ENCODE measurements around the gene SDK2. TPM values are rescaled to one million over a fixed set of nuclear protein-coding genes. Genes with fewer than 3 reads are reported as not detected.

The SDK2 gene
- total and polyA plus RNA-seq, 3 experiments from 2014 or later = 0.35 to 0.54 (median 0.44) TPM

- Mint-ChIP-seq H3K4me1 (peaks cover 12 to 15% (median 13%) of the 10 kb centered on the region in 3 donors), H3K9me3 (no peaks in the 10 kb centered on the region), H3K4me3 (no peak overlapping the region), H3K36me3 (no peaks in the 10 kb centered on the region), H3K27ac (peak overlapping the region in 1 of 8 donors; percentile 18), H3K27me3 (peaks cover 2 to 6% of the 10 kb centered on the region in 2 donors)
- H3K27me3 ChIP-seq (ENCODE audit: insufficient read depth, low read length, poor library complexity, severe bottlenecking) = no peaks in the 10 kb centered on the region
- no peak overlapping the region for H3K27ac ChIP-seq (ENCODE audit: low read depth, low read length)
- ChIA-PET POLR2A (no interaction called here), CTCF (no interaction called here)
- no peaks in the 10 kb centered on the region for H3K9me3 ChIP-seq (ENCODE audit: low read length)
- no peak overlapping the region for H3K4me3 ChIP-seq (ENCODE audit: low read length)
- H3K36me3 ChIP-seq (ENCODE audit: insufficient read depth, low read length) = no peaks in the 10 kb centered on the region
- H3K4me1 ChIP-seq (ENCODE audit: insufficient read depth, low read length) = no peaks in the 10 kb centered on the region
- DNase-seq = no peak
These were observed 354.5 kb downstream of the SDK2 start for GRCh38 chr17:73289549-73290254.

- ChIA-PET CTCF (no interaction called here), POLR2A (no interaction called here)
- H3K27ac Mint-ChIP-seq = peak overlapping the region in 1 of 8 donors; percentile 94
- no peaks in the 10 kb centered on the region for H3K36me3 Mint-ChIP-seq
- no peak overlapping the region for H3K4me3 ChIP-seq (ENCODE audit: low read length)
- H3K27me3 Mint-ChIP-seq = peaks cover 2 to 6% of the 10 kb centered on the region in 2 donors
- peaks cover 12 to 15% (median 13%) of the 10 kb centered on the region in 3 donors for H3K4me1 Mint-ChIP-seq
- H3K9me3 Mint-ChIP-seq = no peaks in the 10 kb centered on the region
- no peaks in the 10 kb centered on the region for H3K9me3 ChIP-seq (ENCODE audit: low read length)
- no peak overlapping the region for H3K4me3 Mint-ChIP-seq
- H3K4me1 ChIP-seq (ENCODE audit: insufficient read depth, low read length) = no peaks in the 10 kb centered on the region
- H3K27ac ChIP-seq (ENCODE audit: low read depth, low read length) = no peak overlapping the region
- no peak for DNase-seq
- H3K36me3 ChIP-seq (ENCODE audit: insufficient read depth, low read length) = no peaks in the 10 kb centered on the region
- H3K27me3 ChIP-seq (ENCODE audit: insufficient read depth, low read length, poor library complexity, severe bottlenecking) = no peaks in the 10 kb centered on the region
These were observed 355.5 kb downstream of the SDK2 start for GRCh38 chr17:73288534-73289302.

- Histone ChIP-seq H3K36me3 (ENCODE audit: insufficient read depth, low read length) (no peaks in the 10 kb centered on the region), H3K27ac (ENCODE audit: low read depth, low read length) (no peak overlapping the region), H3K4me3 (ENCODE audit: low read length) (no peak overlapping the region), H3K27me3 (ENCODE audit: insufficient read depth, low read length, poor library complexity, severe bottlenecking) (no peaks in the 10 kb centered on the region), H3K9me3 (ENCODE audit: low read length) (no peaks in the 10 kb centered on the region), H3K4me1 (ENCODE audit: insufficient read depth, low read length) (no peaks in the 10 kb centered on the region)
- peaks cover 12 to 15% (median 13%) of the 10 kb centered on the region in 3 donors for H3K4me1 Mint-ChIP-seq
- H3K27me3 Mint-ChIP-seq = peaks cover 2 to 6% of the 10 kb centered on the region in 2 donors
- no peak overlapping the region for H3K4me3 Mint-ChIP-seq
- CTCF ChIA-PET = no interaction called here
- H3K36me3 Mint-ChIP-seq = no peaks in the 10 kb centered on the region
- POLR2A ChIA-PET = no interaction called here
- DNase-seq = no peak
- no peaks in the 10 kb centered on the region for H3K9me3 Mint-ChIP-seq
- H3K27ac Mint-ChIP-seq = no peak overlapping the region
These were observed 357.4 kb downstream of the SDK2 start for GRCh38 chr17:73286863-73287296.

GRCh38 chr17:73285916-73286862 lies 358.1 kb downstream of the SDK2 start:
- Histone ChIP-seq H3K4me3 (ENCODE audit: low read length) (no peak overlapping the region), H3K27me3 (ENCODE audit: insufficient read depth, low read length, poor library complexity, severe bottlenecking) (no peaks in the 10 kb centered on the region), H3K36me3 (ENCODE audit: insufficient read depth, low read length) (no peaks in the 10 kb centered on the region), H3K27ac (ENCODE audit: low read depth, low read length) (no peak overlapping the region), H3K4me1 (ENCODE audit: insufficient read depth, low read length) (no peaks in the 10 kb centered on the region), H3K9me3 (ENCODE audit: low read length) (no peaks in the 10 kb centered on the region)
- H3K27me3 Mint-ChIP-seq = peaks cover 2 to 4% of the 10 kb centered on the region in 2 donors
- H3K27ac Mint-ChIP-seq = no peak overlapping the region
- ChIA-PET POLR2A (no interaction called here), CTCF (interaction anchor here (1.3 kb wide), 1 partner anchor 32 kb away, joined by 4 read pairs; no protein-coding TSS in a partner anchor)
- no peak overlapping the region for H3K4me3 Mint-ChIP-seq
- H3K36me3 Mint-ChIP-seq = no peaks in the 10 kb centered on the region
- H3K9me3 Mint-ChIP-seq = no peaks in the 10 kb centered on the region
- H3K4me1 Mint-ChIP-seq = peaks cover 9 to 11% (median 10%) of the 10 kb centered on the region in 3 donors
- no peak for DNase-seq

- H3K27ac ChIP-seq (ENCODE audit: low read depth, low read length) = no peak overlapping the region
- Mint-ChIP-seq H3K27me3 (peaks cover 2 to 3% of the 10 kb centered on the region in 2 donors), H3K27ac (no peak overlapping the region), H3K4me3 (no peak overlapping the region), H3K4me1 (peaks cover 4 to 5% (median 4%) of the 10 kb centered on the region in 3 donors), H3K9me3 (no peaks in the 10 kb centered on the region), H3K36me3 (no peaks in the 10 kb centered on the region)
- DNase-seq = no peak
- no peak overlapping the region for H3K4me3 ChIP-seq (ENCODE audit: low read length)
- no peaks in the 10 kb centered on the region for H3K9me3 ChIP-seq (ENCODE audit: low read length)
- CTCF ChIA-PET = interaction anchor here (1.3 kb wide), 1 partner anchor 31 kb away, joined by 4 read pairs; no protein-coding TSS in a partner anchor
- H3K36me3 ChIP-seq (ENCODE audit: insufficient read depth, low read length) = no peaks in the 10 kb centered on the region
- no peaks in the 10 kb centered on the region for H3K27me3 ChIP-seq (ENCODE audit: insufficient read depth, low read length, poor library complexity, severe bottlenecking)
- H3K4me1 ChIP-seq (ENCODE audit: insufficient read depth, low read length) = no peaks in the 10 kb centered on the region
- POLR2A ChIA-PET = no interaction called here
These were observed 358.7 kb downstream of the SDK2 start for GRCh38 chr17:73285603-73285908.

- no peaks in the 10 kb centered on the region for H3K4me1 Mint-ChIP-seq
- H3K27ac Mint-ChIP-seq = no peak overlapping the region
- no peak overlapping the region for H3K4me3 Mint-ChIP-seq
- Histone ChIP-seq H3K27ac (ENCODE audit: low read depth, low read length) (no peak overlapping the region), H3K9me3 (ENCODE audit: low read length) (no peaks in the 10 kb centered on the region), H3K4me1 (ENCODE audit: insufficient read depth, low read length) (no peaks in the 10 kb centered on the region), H3K27me3 (ENCODE audit: insufficient read depth, low read length, poor library complexity, severe bottlenecking) (no peaks in the 10 kb centered on the region), H3K4me3 (ENCODE audit: low read length) (no peak overlapping the region), H3K36me3 (ENCODE audit: insufficient read depth, low read length) (no peaks in the 10 kb centered on the region)
- no peaks in the 10 kb centered on the region for H3K36me3 Mint-ChIP-seq
- ChIA-PET POLR2A (no interaction called here), CTCF (interaction anchor here (1.3 kb wide), 1 partner anchor 31 kb away, joined by 4 read pairs; no protein-coding TSS in a partner anchor)
- H3K9me3 Mint-ChIP-seq = no peaks in the 10 kb centered on the region
- no peaks in the 10 kb centered on the region for H3K27me3 Mint-ChIP-seq
- DNase-seq = no peak
These were observed 359.2 kb downstream of the SDK2 start for GRCh38 chr17:73284906-73285602.

Measured in CD8-positive, alpha-beta memory T cell (primary cell).